HEK293T (cell line): Measurements from ENCODE around the gene SLC5A2.

ENCODE experiments used
- ARNT ChIP-seq: fragments of 450-650 bp; IDR thresholded peaks from 2 replicates; pipeline ENCODE4 v1.6.1; 2017; ENCODE audit warnings: mild to moderate bottlenecking
- BHLHE40 ChIP-seq: fragments of 450-650 bp; IDR thresholded peaks from 2 replicates; pipeline ENCODE4 v1.6.1; 2016; ENCODE audit warnings: mild to moderate bottlenecking, moderate library complexity, borderline replicate concordance
- ELF4 ChIP-seq: fragments of 450-650 bp; IDR thresholded peaks from 2 replicates; pipeline ENCODE4 v1.6.1; 2017; ENCODE audit warnings: antibody characterized with exemption
- FOXA1 ChIP-seq: fragments of 450-650 bp; IDR thresholded peaks from 2 replicates; pipeline ENCODE4 v1.6.1; 2016; ENCODE audit warnings: mild to moderate bottlenecking
- FOXK2 ChIP-seq: fragments of 450-650 bp; IDR thresholded peaks from 2 replicates; pipeline ENCODE4 v1.6.1; 2016; ENCODE audit warnings: mild to moderate bottlenecking
- FOXM1 ChIP-seq: fragments of 450-650 bp; IDR thresholded peaks from 2 replicates; pipeline ENCODE4 v1.6.1; 2017; ENCODE audit warnings: mild to moderate bottlenecking, borderline replicate concordance
- HDGF ChIP-seq: fragments of 450-650 bp; IDR thresholded peaks from 2 replicates; pipeline ENCODE4 v1.6.1; 2017; ENCODE audit warnings: antibody characterized with exemption, borderline replicate concordance
- L3MBTL2 ChIP-seq: fragments of 450-650 bp; conservative IDR thresholded peaks from 2 replicates; pipeline ENCODE4 v1.6.1; 2016; ENCODE audit warnings: mild to moderate bottlenecking
- NFRKB ChIP-seq: fragments of 450-650 bp; IDR thresholded peaks from 2 replicates; pipeline ENCODE4 v1.6.1; 2016; ENCODE audit warnings: mild to moderate bottlenecking, moderate library complexity
- SP1 ChIP-seq: fragments of 450-650 bp; IDR thresholded peaks from 2 replicates; pipeline ENCODE4 v1.6.1; 2017
- SUZ12 ChIP-seq: fragments of 450-650 bp; IDR thresholded peaks from 2 replicates; pipeline ENCODE4 v1.6.1; 2016; ENCODE audit warnings: mild to moderate bottlenecking
- TARDBP ChIP-seq: fragments of 450-650 bp; IDR thresholded peaks from 2 replicates; pipeline ENCODE4 v1.6.1; 2016
- ZNF384 ChIP-seq: fragments of 450-650 bp; IDR thresholded peaks from 2 replicates; pipeline ENCODE4 v1.6.1; 2016

DNA sequence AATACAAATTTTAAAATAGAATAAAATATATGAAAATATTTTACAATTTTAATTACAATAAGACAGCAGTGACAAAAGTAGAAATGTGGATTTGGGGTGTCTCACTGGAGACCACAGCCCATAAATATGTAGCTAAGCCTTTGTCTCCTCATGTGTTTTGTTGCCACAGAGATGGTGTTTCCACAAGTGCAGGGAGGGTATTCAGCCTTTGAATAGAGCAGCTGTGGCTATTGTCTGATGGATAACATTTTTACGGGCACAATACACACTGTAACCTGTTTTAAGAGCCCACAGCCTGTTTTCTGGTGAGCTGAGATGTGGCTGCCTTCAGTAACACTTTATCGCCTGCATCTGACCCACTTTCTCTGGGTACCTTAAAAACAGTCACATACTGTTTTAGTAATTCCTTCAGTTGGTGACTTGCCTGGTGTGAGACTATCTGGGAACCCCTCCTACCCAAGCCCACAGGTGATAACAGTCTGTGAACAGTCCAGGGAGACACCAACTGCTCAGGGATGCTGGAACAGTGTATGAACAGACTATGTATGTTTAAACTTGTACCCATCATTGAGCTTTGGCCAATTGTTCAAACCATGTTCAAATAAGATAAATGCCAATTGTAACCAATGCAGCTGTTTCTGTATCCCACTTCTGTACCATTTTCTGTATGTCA lies 37.0 kb downstream of the SLC5A2 start:
- TF ChIP-seq FOXM1 (no peak), SP1 (no peak), SUZ12 (no peak), HDGF (no peak), TARDBP (no peak), FOXA1 (no peak), BHLHE40 (no peak), L3MBTL2 (no peak), ZNF384 (no peak), ARNT (no peak), NFRKB (no peak), ELF4 (no peak), FOXK2 (no peak)
